Measurements from ENCODE around the gene DUOXA2.
"Not testable (repeated sequence)": the region's sequence is repeated elsewhere in the genome, so short reads cannot be mapped to it uniquely, and the experiment has no call there.

DUOXA2 gene

GRCh38 chr15:45097466-45097865 is 16.7 kb upstream of the DUOXA2 start:
- DNase-seq: no peak

DNA sequence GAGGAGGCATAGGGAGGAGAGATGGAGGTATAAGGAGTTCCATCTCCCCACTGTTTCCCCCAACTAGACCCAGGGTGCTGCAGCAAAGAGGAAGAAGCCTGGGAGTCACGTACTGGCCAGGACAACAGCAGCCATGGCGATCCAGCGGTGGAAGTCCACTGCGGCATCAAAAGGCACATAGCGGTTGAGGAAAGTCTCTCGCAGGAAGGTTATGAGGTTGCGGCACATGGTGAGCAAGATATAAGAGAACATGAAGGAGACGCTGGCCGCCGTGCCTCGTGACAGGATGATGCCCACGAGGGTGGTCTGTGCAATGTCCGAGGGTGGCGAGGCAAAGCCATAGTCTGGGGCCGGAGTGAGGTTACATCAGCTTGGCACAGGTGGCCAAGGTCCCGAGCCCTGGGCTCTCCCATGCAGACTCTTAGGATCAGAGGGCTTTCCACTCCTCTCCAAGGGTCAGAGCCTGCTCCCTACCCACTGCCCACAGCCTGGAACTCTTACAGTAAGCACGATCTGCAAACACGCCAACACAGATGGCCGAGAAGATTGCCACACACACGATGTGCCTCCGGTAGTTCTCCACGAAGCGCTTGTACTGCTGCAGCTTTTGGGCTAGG is 14.5 kb upstream of the DUOXA2 start:
- no peak for DNase-seq

GRCh38 chr15:45100884-45101625 is 13.1 kb upstream of the DUOXA2 start:
- DNase-seq: no peak

GRCh38 chr15:45101749-45102148 is 12.4 kb upstream of the DUOXA2 start:
- DNase-seq: no peak

DNA sequence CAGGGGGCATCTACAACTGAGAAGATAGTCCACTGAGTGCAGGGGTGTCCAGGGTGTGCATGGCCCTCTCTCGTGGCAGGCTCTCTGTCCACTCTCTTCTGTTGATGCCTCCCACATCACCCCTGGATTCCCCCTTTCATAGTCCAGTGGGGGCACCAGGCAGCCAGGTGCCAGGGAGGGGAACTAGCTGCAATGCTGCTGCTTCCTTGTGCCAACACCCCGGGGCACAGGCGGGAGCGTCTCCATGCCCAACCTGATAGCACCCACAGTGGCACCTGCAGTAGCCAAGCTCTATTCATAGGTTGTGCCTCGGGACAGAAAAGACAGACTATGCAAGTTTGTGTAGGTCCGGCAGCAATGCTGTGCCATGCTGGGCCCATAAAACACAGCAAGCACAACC is 11.9 kb upstream of the DUOXA2 start:
- DNase-seq: no peak

DNA sequence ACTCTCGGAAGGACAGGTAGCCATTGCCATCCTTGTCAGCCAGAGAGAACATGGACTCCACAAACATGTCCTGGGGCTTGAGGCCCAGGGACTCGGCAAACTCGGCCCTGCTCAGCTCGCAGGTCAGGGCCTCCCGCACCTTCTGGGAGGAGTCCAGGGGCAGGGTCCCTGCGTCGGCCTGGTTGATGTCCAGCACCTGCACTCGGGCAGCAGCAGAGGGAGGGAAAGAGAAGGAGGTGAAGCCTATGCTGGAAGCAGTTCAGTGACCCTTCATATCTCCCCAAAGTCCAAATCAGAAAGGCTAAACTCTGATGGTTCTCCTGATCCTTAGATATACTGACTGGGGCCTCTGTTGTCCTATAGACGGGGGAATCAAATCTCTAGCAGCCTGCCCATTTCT is 10.0 kb upstream of the DUOXA2 start:
- not testable (repeated sequence) for DNase-seq

DNA sequence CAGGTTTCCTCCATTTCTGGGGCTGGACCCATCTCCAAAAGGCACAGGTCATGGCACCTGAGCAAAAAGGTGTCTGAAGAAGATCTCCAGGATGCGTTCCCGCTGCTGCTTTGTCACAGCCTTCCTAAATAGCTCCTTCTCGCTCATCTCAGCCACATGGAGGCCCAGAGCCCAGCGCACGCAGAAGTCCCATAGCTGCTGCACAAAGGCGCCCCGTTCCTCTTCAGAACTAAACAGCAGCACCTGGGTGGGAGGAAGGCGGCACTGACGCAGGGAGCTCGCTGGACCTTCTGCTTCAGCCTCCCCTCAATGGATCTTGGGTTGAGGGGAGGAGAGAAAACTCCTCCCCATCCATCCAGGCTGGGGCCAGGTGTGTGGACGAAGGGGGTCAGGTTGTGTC is 8.5 kb upstream of the DUOXA2 start:
- DNase-seq: no peak

DNA sequence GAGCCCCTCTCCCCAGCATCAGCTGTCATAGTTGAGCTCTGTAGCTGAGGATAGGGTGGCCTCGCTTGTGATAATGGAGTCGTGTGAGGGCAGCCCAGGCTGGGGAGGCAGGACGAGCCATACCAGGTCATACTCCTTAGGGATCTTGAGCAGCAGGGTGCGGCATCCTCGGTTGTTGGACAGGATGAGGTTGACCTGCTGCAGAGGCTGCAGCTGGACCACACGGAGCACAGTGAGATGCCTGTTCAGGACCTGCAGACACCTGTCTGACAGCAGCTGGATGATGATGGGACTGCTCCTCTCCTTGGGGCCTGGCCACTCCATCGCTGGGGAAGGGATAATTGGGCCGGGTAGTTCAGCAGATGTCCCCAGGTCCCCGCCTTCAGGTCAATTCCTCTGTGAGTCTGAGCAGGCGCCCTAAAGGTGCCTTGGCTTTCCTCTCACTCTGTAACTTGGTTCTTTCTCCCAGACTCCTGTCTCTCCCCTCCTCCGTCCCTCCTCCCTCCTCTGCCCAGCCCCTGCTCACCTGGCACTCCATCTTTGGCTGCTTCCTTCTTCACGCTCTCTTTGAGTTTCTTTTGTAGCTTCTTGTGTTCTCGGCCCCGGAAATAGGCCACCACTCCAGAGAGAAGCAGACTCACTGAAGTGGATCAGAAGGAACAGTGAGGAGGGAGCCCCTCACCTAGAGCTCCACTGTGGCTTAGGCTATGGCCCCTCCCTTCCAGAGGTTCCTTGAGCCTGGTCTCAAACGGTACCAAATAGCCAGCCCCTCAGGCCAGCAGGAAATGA is 7.9 kb upstream of the DUOXA2 start:
- no peak for DNase-seq

GRCh38 chr15:45107941-45108630 is 6.0 kb upstream of the DUOXA2 start:
- DNase-seq: no peak

DNA sequence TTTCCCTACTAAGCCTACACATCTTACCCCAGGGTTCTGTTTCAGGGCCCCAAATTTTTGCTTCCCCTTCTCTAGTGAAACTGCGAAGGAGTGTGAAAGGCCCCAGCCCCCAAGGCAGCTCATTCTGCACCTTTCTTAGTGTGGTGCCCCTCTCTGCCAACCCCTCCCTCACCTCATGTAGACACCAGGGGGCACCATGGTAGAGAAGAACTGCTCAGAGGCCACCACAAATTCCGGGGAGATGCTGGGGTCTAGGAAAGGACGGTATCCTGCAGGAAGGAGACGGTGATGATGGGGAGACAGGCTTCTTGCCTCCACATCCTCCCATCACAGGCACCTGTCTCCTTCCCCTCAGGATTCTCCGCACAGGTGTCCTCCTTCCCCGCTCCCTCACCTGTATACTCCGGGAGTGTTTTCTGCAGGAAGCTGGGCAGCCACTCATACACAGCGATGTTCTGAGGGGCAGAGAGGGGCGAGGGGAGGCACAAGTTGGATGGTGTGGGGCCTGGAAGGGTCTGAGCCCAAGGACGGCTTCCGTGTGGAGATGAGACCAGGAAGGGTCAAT is 3.8 kb upstream of the DUOXA2 start:
- DNase-seq: no peak

GRCh38 chr15:45111390-45112142 is 2.6 kb upstream of the DUOXA2 start:
- DNase-seq: no peak

DNA sequence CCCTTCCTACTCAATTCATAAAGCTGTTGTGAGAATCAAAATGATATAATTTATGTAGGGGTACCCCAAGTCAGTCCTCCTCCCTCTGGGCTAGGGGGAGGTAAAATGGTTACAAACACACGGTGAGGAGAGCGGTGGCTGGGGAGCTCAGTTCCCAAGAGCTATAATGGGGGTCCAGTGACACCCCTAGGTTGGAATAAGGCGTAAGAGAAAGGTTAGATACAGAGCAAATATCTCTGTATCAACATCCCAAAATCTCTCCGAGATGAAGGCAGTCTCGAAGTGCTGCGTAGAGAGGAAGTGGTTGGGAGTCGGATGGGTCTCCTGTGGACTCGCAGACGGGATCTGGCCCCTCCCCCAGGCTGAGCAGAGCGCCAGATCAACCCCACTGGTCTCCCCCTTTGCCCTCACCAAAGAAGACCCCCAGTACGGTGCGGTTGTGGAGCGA is 2.0 kb upstream of the DUOXA2 start:
- peak in 1 of 2 experiments; percentile 13 for DNase-seq

- no peak for DNase-seq
Measured at GRCh38 chr15:45112591-45113379, 1.3 kb upstream of the DUOXA2 start.

- no peak for DNase-seq
Measured at GRCh38 chr15:45113380-45113990, 641 bp upstream of the DUOXA2 start.

- no peak for DNase-seq
Measured at GRCh38 chr15:45114751-45115085, 592 bp downstream of the DUOXA2 start.

DNA sequence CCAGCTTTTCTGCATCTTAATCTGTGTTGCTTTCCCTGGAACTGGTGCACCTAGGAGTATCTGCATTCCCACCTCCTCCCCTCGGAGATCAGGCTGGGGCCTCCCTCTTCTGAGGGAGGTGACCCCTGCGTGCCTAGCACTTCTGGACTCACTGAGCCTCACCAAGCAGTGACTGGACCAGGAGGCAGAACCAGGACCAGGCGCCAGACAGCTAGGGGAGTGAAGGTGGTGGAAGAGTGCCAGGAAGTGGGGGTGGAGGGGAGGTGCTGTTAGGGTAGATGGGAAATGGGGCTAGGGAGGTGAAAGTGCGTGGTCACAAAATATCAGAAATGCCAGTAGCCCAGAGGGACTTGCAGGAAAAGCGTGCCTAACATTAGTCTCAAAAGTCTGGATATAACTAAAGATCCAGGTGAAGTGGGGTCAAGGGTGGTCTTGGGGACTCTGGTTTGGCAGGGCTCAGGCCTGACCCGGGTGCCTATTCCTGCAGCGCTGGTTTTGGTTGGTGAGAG is 1.2 kb downstream of the DUOXA2 start:
- no peak for DNase-seq

GRCh38 chr15:45116006-45116481 is 1.9 kb downstream of the DUOXA2 start:
- no peak for DNase-seq

DNA sequence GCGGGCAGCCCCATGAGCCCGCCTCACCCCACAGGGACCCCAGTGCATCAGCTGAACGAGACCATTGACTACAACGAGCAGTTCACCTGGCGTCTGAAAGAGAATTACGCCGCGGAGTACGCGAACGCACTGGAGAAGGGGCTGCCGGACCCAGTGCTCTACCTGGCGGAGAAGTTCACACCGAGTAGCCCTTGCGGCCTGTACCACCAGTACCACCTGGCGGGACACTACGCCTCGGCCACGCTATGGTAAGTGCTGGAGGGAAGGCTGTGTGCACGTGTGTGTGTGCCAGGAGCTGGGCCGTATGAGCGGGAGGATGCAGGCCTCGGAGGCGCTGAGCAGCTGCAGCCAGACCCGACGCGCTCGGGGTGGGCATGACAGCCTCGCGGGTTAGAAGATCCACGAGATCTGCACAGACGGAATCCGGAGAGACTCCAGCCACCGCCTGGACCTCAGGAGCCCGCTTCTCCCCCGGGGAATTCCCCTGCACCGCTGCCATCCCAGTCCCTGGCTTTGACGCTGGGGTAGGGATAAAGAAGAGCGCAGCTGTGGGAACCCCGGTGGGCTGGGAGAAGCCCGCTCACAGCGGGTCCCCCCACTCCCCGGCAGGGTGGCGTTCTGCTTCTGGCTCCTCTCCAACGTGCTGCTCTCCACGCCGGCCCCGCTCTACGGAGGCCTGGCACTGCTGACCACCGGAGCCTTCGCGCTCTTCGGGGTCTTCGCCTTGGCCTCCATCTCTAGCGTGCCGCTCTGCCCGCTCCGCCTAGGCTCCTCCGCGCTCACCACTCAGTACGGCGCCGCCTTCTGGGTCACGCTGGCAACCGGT is 2.6 kb downstream of the DUOXA2 start:
- no peak for DNase-seq

GRCh38 chr15:45117308-45118130 is 3.4 kb downstream of the DUOXA2 start:
- no peak for DNase-seq

All from activated CD4-positive, alpha-beta T cell treated with anti-CD3 and anti-CD28 coated beads, Interleukin-2, amount 50 U/mL, for 48 hours (primary cell).